Omental fat pad (tissue), 4 donors: ENCODE measurements around the gene SINHCAF. TPM values are rescaled to one million over a fixed set of nuclear protein-coding genes. Genes with fewer than 3 reads are reported as not detected.

Source experiments
- ATAC-seq: fragments of 150-250 bp; one replicate; pipeline ENCODE4 v1.9.1; 2016; ENCODE audit warnings: mild to moderate bottlenecking, moderate library complexity; ENCODE audit not compliant: low FRiP score
- DNase-seq: peaks from one replicate; pipeline ENCODE4 v3.0.0-alpha.2; 2019; ENCODE audit warnings: low spot score
- total RNA-seq, 4 donors: library from RNA; depleted of rRNA; stranded (reverse); fragments of >200 nt; gene quantifications; one replicate each; pipeline ENCODE4 v1.1.0, GENCODE V29; 2016
- TF ChIP-seq, protein P1 (sequence below), 3 donors: fragments of 450-650 bp; IDR thresholded peaks; one replicate each; pipeline ENCODE4 v1.5.1; 2016 to 2017; ENCODE audit warnings: antibody characterized with exemption in 3 of 3, mild to moderate bottlenecking in 3 of 3, moderate library complexity in 2 of 3

Gene SINHCAF
- total RNA-seq, 4 donors from 2014 or later, result 15.8 to 62.7 (median 25.6) TPM

DNA sequence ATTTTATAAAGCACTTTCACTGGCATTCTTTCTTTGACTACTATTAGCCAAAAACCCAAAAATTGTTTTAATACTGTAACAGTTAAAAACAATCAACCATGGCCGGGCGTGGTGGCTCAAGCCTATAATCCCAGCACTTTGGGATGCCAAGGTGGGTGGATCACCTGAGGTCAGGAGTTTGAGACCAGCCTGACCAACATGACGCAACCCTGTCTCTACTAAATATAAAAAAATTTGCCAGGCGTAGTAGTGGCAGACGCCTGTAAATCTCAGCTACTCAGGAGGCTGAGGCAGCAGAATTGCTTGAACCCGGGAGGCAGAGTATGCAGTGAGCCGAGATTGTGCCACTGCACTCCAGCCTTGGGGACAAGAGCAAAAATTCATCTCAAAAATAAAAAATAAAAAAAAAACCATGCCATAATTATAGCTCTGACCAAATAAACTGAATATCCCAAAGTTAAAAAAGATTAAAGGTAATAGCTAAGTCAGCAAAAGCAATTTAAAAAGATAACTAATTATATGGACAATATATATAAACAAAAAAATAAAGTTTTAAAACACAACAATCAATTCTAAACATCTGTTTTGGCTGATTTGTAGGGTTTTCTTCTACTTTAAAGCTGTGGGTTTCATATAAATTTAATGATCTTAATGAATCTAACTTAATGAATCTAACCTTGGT, 10.0 kb downstream of the SINHCAF start:
- no peak for DNase-seq
- TF ChIP-seq, protein P1, sequence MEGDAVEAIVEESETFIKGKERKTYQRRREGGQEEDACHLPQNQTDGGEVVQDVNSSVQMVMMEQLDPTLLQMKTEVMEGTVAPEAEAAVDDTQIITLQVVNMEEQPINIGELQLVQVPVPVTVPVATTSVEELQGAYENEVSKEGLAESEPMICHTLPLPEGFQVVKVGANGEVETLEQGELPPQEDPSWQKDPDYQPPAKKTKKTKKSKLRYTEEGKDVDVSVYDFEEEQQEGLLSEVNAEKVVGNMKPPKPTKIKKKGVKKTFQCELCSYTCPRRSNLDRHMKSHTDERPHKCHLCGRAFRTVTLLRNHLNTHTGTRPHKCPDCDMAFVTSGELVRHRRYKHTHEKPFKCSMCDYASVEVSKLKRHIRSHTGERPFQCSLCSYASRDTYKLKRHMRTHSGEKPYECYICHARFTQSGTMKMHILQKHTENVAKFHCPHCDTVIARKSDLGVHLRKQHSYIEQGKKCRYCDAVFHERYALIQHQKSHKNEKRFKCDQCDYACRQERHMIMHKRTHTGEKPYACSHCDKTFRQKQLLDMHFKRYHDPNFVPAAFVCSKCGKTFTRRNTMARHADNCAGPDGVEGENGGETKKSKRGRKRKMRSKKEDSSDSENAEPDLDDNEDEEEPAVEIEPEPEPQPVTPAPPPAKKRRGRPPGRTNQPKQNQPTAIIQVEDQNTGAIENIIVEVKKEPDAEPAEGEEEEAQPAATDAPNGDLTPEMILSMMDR (IDR thresholded peaks at IDR 0.05), result no peak
- no peak for ATAC-seq

DNA sequence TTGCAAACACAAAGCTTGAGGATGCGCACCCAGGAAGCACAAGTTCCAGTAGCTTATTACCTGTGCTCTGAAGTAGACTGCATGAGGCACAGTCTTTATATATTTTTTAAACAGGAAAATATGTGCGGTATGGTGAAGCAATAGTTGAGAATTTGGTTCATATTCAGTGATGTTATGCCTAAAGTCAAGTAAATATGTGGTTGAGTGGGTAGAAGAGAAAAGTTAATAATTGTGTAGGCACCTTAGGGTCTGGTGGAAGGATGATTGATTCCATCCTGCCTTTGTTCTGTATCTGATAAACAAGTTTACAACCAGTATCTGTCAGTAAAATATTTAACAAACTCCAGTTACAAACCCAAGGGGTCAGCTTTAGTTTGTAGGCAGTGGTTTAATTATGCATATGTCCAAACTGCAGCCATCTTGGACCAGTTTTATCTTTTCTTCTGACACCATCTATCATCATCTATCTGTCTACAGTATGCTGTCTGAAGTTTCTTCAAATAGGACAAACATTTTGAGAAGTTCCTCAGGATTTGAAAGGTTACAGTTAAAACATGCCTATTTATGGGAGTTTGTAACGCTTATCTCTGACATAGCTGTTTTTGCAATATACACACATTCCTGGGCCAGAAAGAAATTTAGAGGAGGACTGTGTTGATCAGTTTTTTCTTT, 10.8 kb downstream of the SINHCAF start:
- TF ChIP-seq, protein P1 (IDR thresholded peaks at IDR 0.05), result no peak
- no peak for ATAC-seq
- no peak for DNase-seq

DNA sequence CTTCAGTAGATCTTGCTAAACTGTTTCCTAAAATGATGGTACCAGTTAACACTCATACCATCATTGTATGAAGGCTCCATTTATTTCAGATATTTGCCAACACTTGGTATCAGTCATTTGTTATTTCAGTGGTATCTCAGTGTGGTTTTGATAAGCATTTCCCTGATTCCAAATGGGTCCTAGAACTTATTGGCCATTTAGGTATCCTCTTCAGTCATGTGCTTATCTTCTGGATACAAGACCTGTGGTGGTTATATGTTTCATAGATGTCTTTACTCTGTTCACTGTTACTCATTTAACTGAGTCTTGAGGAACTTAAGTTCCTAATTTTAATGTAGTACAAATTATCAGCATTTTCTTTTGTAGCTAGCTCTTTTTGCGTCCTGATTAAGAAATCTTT, 13.5 kb downstream of the SINHCAF start:
- no peak for ATAC-seq
- TF ChIP-seq, protein P1 (IDR thresholded peaks at IDR 0.05), result no peak
- DNase-seq, result no peak

DNA sequence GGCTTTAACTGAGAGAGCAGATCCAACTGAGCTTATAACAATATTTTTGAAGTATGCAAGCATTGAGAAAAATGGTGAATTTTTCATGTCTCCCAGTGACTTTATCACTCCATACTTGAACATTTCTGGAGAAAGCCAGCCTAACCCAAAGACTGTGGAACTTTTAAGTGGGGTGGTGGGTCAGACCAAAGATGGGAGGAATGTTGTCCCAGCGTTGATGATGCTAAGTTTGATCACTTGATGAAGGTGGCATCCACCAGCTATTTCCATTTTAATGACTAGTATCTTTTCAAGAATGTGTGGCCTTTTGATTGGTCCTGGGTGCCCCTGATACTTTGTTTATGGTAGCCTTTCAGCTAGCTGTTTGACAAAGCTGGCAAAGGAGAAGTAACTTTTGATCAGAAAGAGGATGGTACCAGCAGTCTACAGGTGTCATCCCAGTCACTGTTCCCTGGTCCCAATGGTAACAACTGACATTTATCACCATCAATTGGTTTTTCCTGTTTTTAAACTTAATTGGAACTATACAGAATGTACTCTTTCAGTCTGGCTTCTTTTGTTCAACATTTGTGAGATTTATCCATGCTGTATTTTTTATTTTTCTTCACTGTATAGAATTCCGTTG, 14.2 kb downstream of the SINHCAF start:
- TF ChIP-seq, protein P1 (IDR thresholded peaks at IDR 0.05), result no peak
- DNase-seq, result no peak
- ATAC-seq, result no peak

DNA sequence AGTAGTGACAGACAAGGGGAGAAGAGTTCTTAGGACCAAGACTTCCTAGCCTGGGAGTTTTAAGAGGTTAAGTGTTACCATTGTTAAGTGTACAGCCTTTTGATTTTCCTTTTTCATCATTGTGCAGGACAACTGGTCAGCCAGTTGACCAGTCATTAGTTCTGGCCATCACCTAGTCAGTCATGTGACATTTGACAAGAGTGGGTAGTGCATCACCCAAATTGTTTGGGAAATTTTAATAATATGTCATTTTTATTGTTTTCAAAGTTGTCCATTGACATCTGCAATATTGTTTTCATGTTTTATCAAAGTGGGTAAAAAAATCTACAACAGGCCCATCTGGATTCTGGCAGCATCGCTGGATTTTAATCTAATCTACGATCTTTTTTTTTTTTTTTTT, 15.5 kb downstream of the SINHCAF start:
- TF ChIP-seq, protein P1 (IDR thresholded peaks at IDR 0.05), result no peak
- ATAC-seq (no peak), DNase-seq (no peak)

DNA sequence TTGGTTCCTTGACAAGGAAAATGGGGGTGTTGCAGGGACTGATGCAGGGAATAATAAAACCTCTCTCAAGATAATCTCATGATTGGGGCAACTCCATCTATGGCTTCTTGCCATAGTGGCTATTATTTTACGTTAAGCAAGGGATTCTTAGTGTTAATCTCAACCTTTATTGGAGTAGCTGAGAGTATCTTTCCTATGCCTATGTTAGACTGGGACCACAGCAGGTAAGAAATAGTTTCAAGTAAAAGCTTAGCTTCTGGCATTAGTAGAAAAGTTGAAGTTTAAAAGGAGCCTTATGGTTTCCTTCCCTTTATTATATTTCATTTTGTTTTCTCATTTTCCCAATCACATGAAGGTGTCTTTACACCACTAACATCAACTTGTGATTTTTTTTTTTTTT, 16.7 kb downstream of the SINHCAF start:
- TF ChIP-seq, protein P1 (IDR thresholded peaks at IDR 0.05), result no peak
- no peak for ATAC-seq

More for the DNA sequence above, 16.7 kb downstream of the SINHCAF start:
- no peak for DNase-seq
